C4-2B (cell line): ENCODE data around the gene DNAJB1.

Experiments
- H3K27ac ChIP-seq: fragments of 450-650 bp; 2 replicates; pipeline ENCODE4 v1.5.1; 2017
- CTCF ChIP-seq: fragments of 450-650 bp; conservative IDR thresholded peaks from 2 replicates; pipeline ENCODE4 v1.5.1; 2017; ENCODE audit warnings: mild to moderate bottlenecking
- ZFX ChIP-seq: fragments of 450-650 bp; IDR thresholded peaks from 2 replicates; pipeline ENCODE4 v1.6.1; 2017

DNAJB1 gene

GRCh38 chr19:14563590-14563926 is 45.4 kb upstream of the DNAJB1 start:
- TF ChIP-seq ZFX = no peak
- no peak for TF ChIP-seq CTCF
- no peak overlapping the region for H3K27ac ChIP-seq

- no peak overlapping the region for H3K27ac ChIP-seq
- TF ChIP-seq ZFX (no peak), CTCF (no peak)
Observed at GRCh38 chr19:14562660-14563589, 44.7 kb upstream of the DNAJB1 start.

- TF ChIP-seq CTCF (no peak), ZFX (no peak)
- no peak overlapping the region for H3K27ac ChIP-seq
Observed at GRCh38 chr19:14561847-14562351, 43.7 kb upstream of the DNAJB1 start.

- TF ChIP-seq CTCF (no peak), ZFX (no peak)
- H3K27ac ChIP-seq = no peak overlapping the region
Observed at GRCh38 chr19:14561249-14561648, 43.1 kb upstream of the DNAJB1 start.

- TF ChIP-seq ZFX = no peak
- no peak for TF ChIP-seq CTCF
- no peak overlapping the region for H3K27ac ChIP-seq
Observed at GRCh38 chr19:14560776-14561108, 42.5 kb upstream of the DNAJB1 start.

- TF ChIP-seq CTCF (no peak), ZFX (no peak)
- no peak overlapping the region for H3K27ac ChIP-seq
Observed at GRCh38 chr19:14559916-14560775, 41.9 kb upstream of the DNAJB1 start.
